ENCODE measurements around the gene PRKACA. TPM values are rescaled to one million over a fixed set of nuclear protein-coding genes. Genes with fewer than 3 reads are reported as not detected.
A peak's percentile ranks its signal among the peaks of the same experiment; 100 is the strongest.
"Not testable (repeated sequence)": the region's sequence is repeated elsewhere in the genome, so short reads cannot be mapped to it uniquely, and the experiment has no call there.

Gene PRKACA
- total RNA-seq, 1 donor from 2014 or later: 79.6 TPM

- DNase-seq (ENCODE audit: extremely low read depth, low read depth, low spot score): no peak
These were observed 31.3 kb upstream of the PRKACA start for GRCh38 chr19:14148751-14149410.

GRCh38 chr19:14147797-14148605 lies 30.4 kb upstream of the PRKACA start:
- DNase-seq (ENCODE audit: extremely low read depth, low read depth, low spot score): no peak

GRCh38 chr19:14146789-14147216 lies 29.2 kb upstream of the PRKACA start:
- DNase-seq (ENCODE audit: extremely low read depth, low read depth, low spot score): no peak

GRCh38 chr19:14146169-14146568 lies 28.6 kb upstream of the PRKACA start:
- not testable (repeated sequence) for DNase-seq (ENCODE audit: extremely low read depth, low read depth, low spot score)

- no peak for DNase-seq (ENCODE audit: extremely low read depth, low read depth, low spot score)
These were observed 27.8 kb upstream of the PRKACA start for GRCh38 chr19:14145381-14145780.

- no peak for DNase-seq (ENCODE audit: extremely low read depth, low read depth, low spot score)
These were observed 25.0 kb upstream of the PRKACA start for GRCh38 chr19:14142262-14143190.

GRCh38 chr19:14141041-14141440 lies 23.5 kb upstream of the PRKACA start:
- no peak for DNase-seq (ENCODE audit: extremely low read depth, low read depth, low spot score)

- no peak for DNase-seq (ENCODE audit: extremely low read depth, low read depth, low spot score)
These were observed 22.4 kb upstream of the PRKACA start for GRCh38 chr19:14139944-14140343.

GRCh38 chr19:14138576-14139265 lies 21.2 kb upstream of the PRKACA start:
- no peak for DNase-seq (ENCODE audit: extremely low read depth, low read depth, low spot score)

- peak; percentile 98 for DNase-seq (ENCODE audit: extremely low read depth, low read depth, low spot score)
These were observed 19.1 kb upstream of the PRKACA start, which contains the start of gene ASF1B for GRCh38 chr19:14136509-14137281. ASF1B (minus strand) TSS chr19:14136589; CDS start chr19:14136456, 133 bp downstream.

- DNase-seq (ENCODE audit: extremely low read depth, low read depth, low spot score): no peak
These were observed 18.5 kb upstream of the PRKACA start for GRCh38 chr19:14135985-14136508.

GRCh38 chr19:14135355-14135754 lies 17.8 kb upstream of the PRKACA start:
- DNase-seq (ENCODE audit: extremely low read depth, low read depth, low spot score): no peak

- no peak for DNase-seq (ENCODE audit: extremely low read depth, low read depth, low spot score)
These were observed 10.5 kb upstream of the PRKACA start for GRCh38 chr19:14127929-14128509.

GRCh38 chr19:14127176-14127575 lies 9.6 kb upstream of the PRKACA start:
- no peak for DNase-seq (ENCODE audit: extremely low read depth, low read depth, low spot score)

- no peak for DNase-seq (ENCODE audit: extremely low read depth, low read depth, low spot score)
These were observed 5.4 kb upstream of the PRKACA start for GRCh38 chr19:14122924-14123323.

GRCh38 chr19:14120497-14120780 lies 2.9 kb upstream of the PRKACA start:
- DNase-seq (ENCODE audit: extremely low read depth, low read depth, low spot score): no peak

- no peak for DNase-seq (ENCODE audit: extremely low read depth, low read depth, low spot score)
These were observed 2.3 kb upstream of the PRKACA start for GRCh38 chr19:14119644-14120496.

- DNase-seq (ENCODE audit: extremely low read depth, low read depth, low spot score): no peak
These were observed 1.6 kb upstream of the PRKACA start for GRCh38 chr19:14119146-14119545.
